ENCODE measurements around the gene XDH.

XDH gene

DNA sequence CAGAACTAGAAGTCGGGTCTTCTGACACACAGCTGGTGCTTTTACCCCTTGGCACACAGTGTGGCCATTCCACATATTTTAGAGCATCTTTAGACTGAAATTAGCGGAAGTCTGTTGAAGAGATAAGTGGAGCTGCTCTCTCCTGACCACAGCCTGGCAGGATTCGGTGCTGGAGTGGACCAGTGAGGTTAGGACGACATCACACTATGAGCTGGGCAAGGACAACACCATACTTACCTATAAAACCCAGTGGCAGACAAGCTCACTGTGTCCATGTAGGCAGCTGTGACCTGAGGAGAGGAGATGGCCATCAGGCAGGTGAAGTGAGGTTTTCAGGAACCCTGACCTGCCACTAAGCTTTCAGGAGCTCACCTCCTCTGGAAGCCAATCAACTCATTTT is 70.1 kb downstream of the XDH start:
- Histone ChIP-seq H3K36me3 (no peaks in the 10 kb centered on the region), H4K20me1 (no peaks in the 10 kb centered on the region), H3K9me3 (replicated peaks in 1 of 11) (no peaks in the 10 kb centered on the region; a peak in 1 of 22 replicates), H3K9ac (no peak overlapping the region), H3K27ac (no peak overlapping the region), H3K4me2 (no peak overlapping the region), H3K4me1 (no peaks in the 10 kb centered on the region), H3K27me3 (no peaks in the 10 kb centered on the region), H3K4me3 (no peak overlapping the region)
- TF ChIP-seq Cebpa-rat (IDR thresholded peaks at IDR 0.05), result no peak

DNA sequence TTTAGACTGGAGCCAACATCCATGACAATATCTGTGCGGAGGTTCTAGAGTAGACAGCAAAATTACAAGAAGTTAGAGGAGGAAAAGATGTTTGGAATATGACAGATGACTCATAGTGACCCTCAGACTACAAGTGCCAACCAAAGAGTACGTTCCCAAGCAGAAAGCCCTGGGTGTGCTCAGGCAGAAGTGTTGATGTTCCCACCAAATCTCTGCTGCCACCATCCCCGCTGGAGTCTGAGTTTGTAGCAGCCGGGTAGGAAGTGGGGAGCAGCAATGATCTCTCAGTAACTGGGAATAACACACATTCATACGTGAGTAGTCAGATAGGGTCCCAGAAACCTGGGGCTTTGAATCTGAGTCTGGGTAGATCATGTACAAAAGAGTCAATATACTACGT is 73.2 kb downstream of the XDH start:
- Histone ChIP-seq H4K20me1 (no peaks in the 10 kb centered on the region), H3K4me1 (no peaks in the 10 kb centered on the region), H3K4me3 (no peak overlapping the region), H3K9me3 (replicated peaks in 1 of 11) (no peaks in the 10 kb centered on the region; a peak in 1 of 22 replicates), H3K27ac (no peak overlapping the region), H3K36me3 (no peaks in the 10 kb centered on the region), H3K4me2 (no peak overlapping the region), H3K27me3 (no peaks in the 10 kb centered on the region), H3K9ac (no peak overlapping the region)
- TF ChIP-seq Cebpa-rat (IDR thresholded peaks at IDR 0.05), result no peak

DNA sequence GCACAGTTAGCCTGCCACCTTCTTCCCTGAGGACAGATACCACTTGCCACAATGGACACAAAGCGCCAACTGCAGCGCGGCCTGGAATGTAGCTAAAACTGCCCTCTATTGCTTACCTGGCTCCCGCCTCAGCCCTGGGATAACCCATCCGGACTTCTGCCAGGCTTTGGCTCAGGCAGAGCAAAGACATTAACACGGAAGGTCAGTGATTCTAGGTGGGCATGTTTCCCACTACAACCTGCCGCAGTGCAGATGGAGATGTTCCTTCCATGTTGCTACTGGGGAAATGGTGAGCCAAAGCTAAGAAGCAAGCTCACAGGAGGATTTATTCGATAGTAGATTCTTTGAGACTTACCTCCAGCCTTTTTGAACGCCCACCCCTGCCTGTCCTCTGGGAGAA is 74.8 kb downstream of the XDH start:
- H3K36me3 ChIP-seq, result no peaks in the 10 kb centered on the region
- H3K4me1 ChIP-seq, result no peaks in the 10 kb centered on the region
- H3K27me3 ChIP-seq, result no peaks in the 10 kb centered on the region
- no peak overlapping the region for H3K9ac ChIP-seq
- H3K4me2 ChIP-seq, result no peak overlapping the region
- no peaks in the 10 kb centered on the region for H4K20me1 ChIP-seq
- H3K27ac ChIP-seq, result no peak overlapping the region
- no peaks in the 10 kb centered on the region; a peak in 1 of 22 replicates for H3K9me3 ChIP-seq (replicated peaks in 1 of 11)
- TF ChIP-seq Cebpa-rat (IDR thresholded peaks at IDR 0.05), result no peak
- H3K4me3 ChIP-seq, result no peak overlapping the region

DNA sequence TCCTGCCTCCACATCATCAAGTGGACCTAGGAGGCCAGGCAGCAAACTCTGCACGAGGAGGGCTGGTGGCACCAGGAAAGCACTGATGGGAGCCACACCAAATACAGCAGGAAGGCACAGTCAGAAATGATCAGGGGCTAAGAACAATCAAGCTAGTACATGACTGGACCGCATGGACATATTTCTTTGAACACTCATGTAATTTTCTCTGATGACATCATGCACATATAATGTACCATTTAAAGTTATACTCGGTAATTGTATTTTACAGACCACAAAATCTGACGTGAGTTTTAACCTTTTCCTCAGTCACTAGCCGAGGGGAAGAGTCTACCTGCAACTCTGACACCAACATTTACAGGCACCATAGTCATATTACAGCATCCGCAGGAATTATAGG is 76.7 kb downstream of the XDH start:
- Histone ChIP-seq H3K27me3 (no peaks in the 10 kb centered on the region), H3K9me3 (replicated peaks in 1 of 11) (no peaks in the 10 kb centered on the region; a peak in 1 of 22 replicates), H3K27ac (no peak overlapping the region), H4K20me1 (no peaks in the 10 kb centered on the region), H3K4me1 (peaks cover 0 to 7% (median 0%) of the 10 kb centered on the region in 10 experiments; a peak in 5 of 20 replicates), H3K9ac (no peak overlapping the region), H3K4me2 (no peak overlapping the region), H3K36me3 (no peaks in the 10 kb centered on the region), H3K4me3 (no peak overlapping the region)
- no peak for TF ChIP-seq Cebpa-rat (IDR thresholded peaks at IDR 0.05)

DNA sequence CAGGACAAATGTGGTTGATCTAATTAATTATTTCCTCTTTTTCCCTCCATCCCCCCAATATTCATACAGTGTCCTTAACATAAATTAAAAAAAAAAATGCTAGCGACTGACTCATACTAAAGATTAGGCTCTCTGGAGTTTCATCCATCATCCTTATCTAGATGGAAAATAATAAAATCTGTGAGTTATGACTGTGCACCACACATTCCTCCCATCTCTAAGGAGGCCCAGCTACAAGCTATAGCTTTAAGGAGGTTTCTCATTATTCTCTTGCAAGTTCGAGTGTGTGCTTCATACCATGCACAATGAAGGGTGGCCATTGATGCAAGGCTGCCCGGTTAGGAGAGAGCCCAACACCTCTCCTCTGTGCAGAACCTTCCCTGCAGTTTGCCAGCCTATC is 77.3 kb downstream of the XDH start:
- no peaks in the 10 kb centered on the region; a peak in 1 of 22 replicates for H3K9me3 ChIP-seq (replicated peaks in 1 of 11)
- no peaks in the 10 kb centered on the region for H3K36me3 ChIP-seq
- peaks cover 0 to 13% (median 5%) of the 10 kb centered on the region in 10 experiments; a peak in 12 of 20 replicates for H3K4me1 ChIP-seq
- H3K4me2 ChIP-seq, result no peak overlapping the region
- H3K27me3 ChIP-seq, result no peaks in the 10 kb centered on the region
- no peak overlapping the region for H3K27ac ChIP-seq
- H3K4me3 ChIP-seq, result no peak overlapping the region
- TF ChIP-seq Cebpa-rat (IDR thresholded peaks at IDR 0.05), result no peak
- no peak overlapping the region for H3K9ac ChIP-seq
- no peaks in the 10 kb centered on the region for H4K20me1 ChIP-seq

DNA sequence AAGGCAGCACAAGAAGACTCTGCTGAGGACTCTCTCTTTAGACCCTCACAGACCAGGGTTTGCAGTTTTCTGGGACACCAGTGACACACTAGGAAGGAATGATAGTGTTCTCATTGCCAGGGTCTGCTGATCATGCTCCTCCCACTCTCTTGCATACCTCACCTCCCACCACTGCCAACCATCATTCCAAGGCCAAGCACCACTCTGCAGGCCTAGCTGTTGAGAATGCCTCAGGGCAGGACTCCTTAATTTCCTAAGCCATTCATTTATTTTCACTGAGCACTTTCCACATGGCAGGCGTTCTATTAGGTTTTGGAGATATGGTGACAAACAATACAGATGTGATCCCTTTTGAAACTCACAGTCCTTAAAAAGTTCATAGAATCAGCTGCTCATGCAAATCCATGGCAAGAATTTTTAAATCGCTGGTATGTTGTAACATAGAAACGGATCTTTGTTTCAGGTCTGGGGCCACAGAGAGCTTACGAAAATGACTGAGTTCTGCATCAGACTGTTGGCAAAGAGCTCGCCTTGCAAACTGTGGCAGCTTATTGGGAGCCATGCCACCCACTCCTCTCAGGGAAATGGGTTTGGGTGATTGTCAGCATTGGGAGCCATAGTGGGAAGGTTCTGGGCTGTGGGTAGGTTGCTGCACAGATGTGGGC is 78.5 kb downstream of the XDH start:
- Histone ChIP-seq H3K9me3 (replicated peaks in 1 of 11) (no peaks in the 10 kb centered on the region; a peak in 1 of 22 replicates), H3K4me3 (no peak overlapping the region)
- TF ChIP-seq Cebpa-rat (IDR thresholded peaks at IDR 0.05), result no peak

DNA sequence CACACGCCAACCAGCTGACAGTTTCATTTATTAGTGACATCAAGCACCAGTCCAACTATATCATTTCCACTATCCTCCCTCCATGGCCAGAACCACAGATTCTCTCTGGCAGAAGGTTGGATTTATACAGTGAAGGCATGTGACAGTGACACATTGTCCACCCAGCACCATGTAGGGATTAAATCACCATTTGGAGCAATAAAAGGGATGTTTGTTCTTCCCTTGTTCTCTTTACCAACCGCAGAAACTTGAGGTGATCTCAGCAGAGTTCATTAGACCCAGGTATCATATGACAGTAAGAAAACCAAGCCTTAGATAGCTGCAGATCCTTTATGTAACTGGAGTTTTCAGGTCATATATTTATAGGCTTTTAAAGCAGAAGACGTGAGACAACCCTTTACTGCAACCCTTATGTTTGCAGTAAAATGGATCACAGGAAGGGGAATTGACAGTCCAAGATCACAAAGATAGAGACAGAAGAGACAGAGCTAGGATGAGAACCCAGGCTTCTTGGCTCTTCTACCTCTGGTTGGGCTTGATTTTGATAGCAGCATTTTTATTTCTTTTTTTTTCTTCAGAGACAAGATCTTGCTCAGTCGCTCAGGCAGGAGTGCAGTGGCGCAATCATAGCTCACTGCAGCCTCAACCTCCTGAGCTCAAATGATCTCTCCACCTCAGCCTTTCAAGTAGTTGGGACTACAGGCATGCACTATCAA is 80.1 kb downstream of the XDH start:
- Histone ChIP-seq H3K27ac (no peak overlapping the region), H3K4me2 (no peak overlapping the region)

More for the DNA sequence above, 78.5 kb downstream of the XDH start:
- Histone ChIP-seq H4K20me1 (no peaks in the 10 kb centered on the region), H3K27ac (no peak overlapping the region), H3K27me3 (no peaks in the 10 kb centered on the region), H3K36me3 (no peaks in the 10 kb centered on the region), H3K9ac (no peak overlapping the region), H3K4me2 (no peak overlapping the region), H3K4me1 (peaks cover 4 to 25% (median 17%) of the 10 kb centered on the region in 10 experiments; a peak in 17 of 20 replicates)

DNA sequence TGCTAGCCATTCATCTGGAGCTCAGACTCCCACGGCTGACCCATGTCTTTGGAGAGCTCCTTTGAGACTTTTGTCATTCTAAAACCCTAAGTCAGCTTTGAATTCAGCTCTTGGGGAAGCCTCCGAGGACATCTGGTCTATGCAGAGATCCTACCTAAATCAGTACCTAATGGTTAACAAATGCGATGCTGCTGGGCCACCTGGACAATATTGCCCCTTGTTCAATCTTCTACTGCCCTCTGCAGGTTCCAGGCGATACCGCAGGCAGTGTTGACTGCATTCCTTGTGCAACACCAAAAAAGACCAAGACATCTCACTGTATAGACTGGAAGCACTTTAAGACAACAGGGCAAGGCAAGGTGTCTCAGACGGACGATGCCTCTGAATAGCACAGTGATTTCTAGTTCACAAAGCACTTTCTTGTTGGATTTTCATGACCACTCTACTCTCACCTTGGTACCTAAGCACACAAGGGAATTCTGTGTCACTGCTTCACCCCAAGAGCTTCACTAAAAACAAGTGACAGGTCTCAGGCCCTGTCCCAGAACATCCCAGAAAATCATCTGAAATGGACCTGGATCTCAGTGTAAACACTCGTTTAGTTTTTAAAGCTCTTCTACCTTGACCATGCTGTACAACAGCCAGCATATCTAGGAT is 80.9 kb downstream of the XDH start:
- peak overlapping the region in 2 of 11 experiments; percentile 3 to 31; a peak in 2 of 22 replicates for H3K27ac ChIP-seq
- no peaks in the 10 kb centered on the region for H3K9me3 ChIP-seq (replicated peaks in 1 of 11)
- no peak overlapping the region for H3K4me3 ChIP-seq
- no peaks in the 10 kb centered on the region for H4K20me1 ChIP-seq
- TF ChIP-seq Cebpa-rat (IDR thresholded peaks at IDR 0.05), result no peak
- H3K4me1 ChIP-seq, result peaks cover 6 to 39% (median 21%) of the 10 kb centered on the region in 10 experiments; a peak in 19 of 20 replicates
- H3K27me3 ChIP-seq, result no peaks in the 10 kb centered on the region
- no peaks in the 10 kb centered on the region for H3K36me3 ChIP-seq
- H3K9ac ChIP-seq, result no peak overlapping the region
- peak overlapping the region in 2 of 11 experiments; percentile 2 to 24; a peak in 3 of 22 replicates for H3K4me2 ChIP-seq

More for the DNA sequence above, 80.1 kb downstream of the XDH start:
- Histone ChIP-seq H3K9me3 (replicated peaks in 1 of 11) (no peaks in the 10 kb centered on the region; a peak in 1 of 22 replicates), H4K20me1 (no peaks in the 10 kb centered on the region), H3K4me3 (no peak overlapping the region), H3K4me1 (peaks cover 6 to 32% (median 21%) of the 10 kb centered on the region in 10 experiments; a peak in 17 of 20 replicates), H3K9ac (no peak overlapping the region), H3K27me3 (no peaks in the 10 kb centered on the region), H3K36me3 (no peaks in the 10 kb centered on the region)
- TF ChIP-seq Cebpa-rat (IDR thresholded peaks at IDR 0.05), result no peak

DNA sequence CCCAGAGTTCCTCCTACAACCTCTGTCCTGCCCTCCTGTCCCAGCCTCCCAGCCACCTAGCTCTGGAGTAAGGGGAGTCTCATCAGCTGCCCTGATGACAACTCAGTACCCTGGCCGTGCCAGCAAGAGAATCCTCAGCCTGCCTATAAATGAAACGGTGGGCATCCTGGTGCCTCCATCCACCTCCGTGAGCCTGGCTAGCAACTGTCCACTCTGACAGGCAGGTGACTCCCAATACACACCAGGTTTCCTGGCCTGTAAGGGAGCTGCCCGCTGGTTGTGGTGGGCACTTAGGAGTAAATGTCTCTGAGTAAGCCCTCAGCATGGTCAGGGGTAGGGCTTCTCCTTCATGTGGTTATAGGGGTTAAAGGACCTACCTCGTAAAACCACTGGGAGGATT is 81.5 kb downstream of the XDH start:
- Histone ChIP-seq H3K4me2 (peak overlapping the region in 4 of 11 experiments; percentile 2 to 77 (median 16); a peak in 4 of 22 replicates), H4K20me1 (no peaks in the 10 kb centered on the region), H3K9ac (0 out of 22 replicates have a peak overlapping the region, but pooled peaks of 1 of the 11 experiments have one; percentile 15), H3K4me1 (peaks cover 10 to 45% (median 23%) of the 10 kb centered on the region in 10 experiments), H3K36me3 (no peaks in the 10 kb centered on the region), H3K9me3 (replicated peaks in 1 of 11) (no peaks in the 10 kb centered on the region), H3K4me3 (no peak overlapping the region), H3K27me3 (no peaks in the 10 kb centered on the region), H3K27ac (peak overlapping the region in 4 of 11 experiments; percentile 3 to 31 (median 10); a peak in 3 of 22 replicates)
- TF ChIP-seq Cebpa-rat (IDR thresholded peaks at IDR 0.05), result no peak

Data from BLaER1 treated with 17β-estradiol and CSF1 and Interleukin-3, amounts not matched to agents 10 nM and 100 nM (cell line).